Lower leg skin (tissue), 4 donors: ENCODE results near the gene COL19A1. TPM values are rescaled to one million over a fixed set of nuclear protein-coding genes. Genes with fewer than 3 reads are reported as not detected.

Experiments
- DNase-seq, 2 donors: peaks; one replicate each; pipeline ENCODE4 v3.0.0-alpha.2; 2019; ENCODE audit warnings: low spot score in 2 of 2
- H3K4me3 ChIP-seq: fragments of 200-600 bp; sonication (generic); 2 replicates; pipeline ENCODE4 v1.5.1; 2017; ENCODE audit warnings: mild to moderate bottlenecking, low read depth; ENCODE audit not compliant: poor library complexity, severe bottlenecking
- POLR2A ChIP-seq, 2 donors: fragments of 450-650 bp; IDR thresholded peaks; one replicate each; pipeline ENCODE4 v1.6.1; 2016 to 2017; ENCODE audit warnings: antibody characterized with exemption in 2 of 2, mild to moderate bottlenecking in 1 of 2, moderate library complexity in 1 of 2
- WGBS, 2 donors: methylation state at CpG; one replicate each; pipeline ENCODE4 v1.1.5; 2018; 5-methylcytosine and 5-hydroxymethylcytosine counted together
- intact Hi-C: fragments of 100-400 bp; cut with DNase I; formaldehyde crosslinking; loops from one replicate; pipeline ENCODE4 v1.15.0; 2023; ENCODE audit warnings: low total_unique reads
- total RNA-seq, 4 donors: library from RNA; depleted of rRNA; stranded (reverse); fragments of >200 nt; gene quantifications; one replicate each; pipeline ENCODE4 v1.1.0, GENCODE V29; 2016
- TF ChIP-seq, protein P1 (sequence below), 3 donors: fragments of 450-650 bp; IDR thresholded peaks; one replicate each; pipeline ENCODE4 v1.5.1; 2016; ENCODE audit warnings: antibody characterized with exemption in 3 of 3, mild to moderate bottlenecking in 3 of 3, moderate library complexity in 2 of 3

COL19A1 gene
- total RNA-seq, 4 donors from 2014 or later = 0.12 to 0.19 TPM; not detected in 2

DNA sequence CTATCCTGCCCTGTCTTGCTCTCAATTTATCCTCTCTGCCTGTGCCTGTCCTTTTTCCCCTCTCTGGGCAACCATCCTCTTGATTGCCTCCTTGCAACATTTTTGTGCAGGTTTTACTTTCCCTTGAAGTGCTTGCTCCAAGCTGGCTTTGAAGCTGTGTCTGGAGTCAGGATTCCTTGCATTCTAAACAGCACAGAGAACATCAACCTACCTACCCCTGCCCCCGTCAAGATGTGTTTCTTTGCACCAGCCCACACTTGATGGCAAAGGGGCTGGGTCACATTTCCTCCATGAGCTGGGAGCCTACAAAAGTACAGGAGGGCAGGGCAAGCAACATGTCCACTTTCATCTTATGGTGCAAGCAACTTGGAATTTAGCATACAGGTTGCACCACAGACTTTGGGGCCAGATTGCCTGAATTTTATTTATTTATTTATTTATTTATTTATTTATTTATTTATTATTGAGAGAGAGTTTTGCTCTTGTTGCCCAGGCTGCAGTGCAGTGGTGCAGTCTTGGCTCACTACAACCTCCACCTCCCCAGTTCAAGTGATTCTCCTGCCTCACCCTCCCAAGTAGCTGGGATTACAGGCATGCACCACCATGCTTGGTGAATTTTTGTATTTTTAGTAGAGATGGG is 206.3 kb downstream of the COL19A1 start:
- DNase-seq = no peak
- H3K4me3 ChIP-seq = no peak overlapping the region
- intact Hi-C loops = no loop called here
- WGBS, 2 donors = 44 to 60% methylated on average over 1 of the region's 1 CpG
- TF ChIP-seq, protein P1, sequence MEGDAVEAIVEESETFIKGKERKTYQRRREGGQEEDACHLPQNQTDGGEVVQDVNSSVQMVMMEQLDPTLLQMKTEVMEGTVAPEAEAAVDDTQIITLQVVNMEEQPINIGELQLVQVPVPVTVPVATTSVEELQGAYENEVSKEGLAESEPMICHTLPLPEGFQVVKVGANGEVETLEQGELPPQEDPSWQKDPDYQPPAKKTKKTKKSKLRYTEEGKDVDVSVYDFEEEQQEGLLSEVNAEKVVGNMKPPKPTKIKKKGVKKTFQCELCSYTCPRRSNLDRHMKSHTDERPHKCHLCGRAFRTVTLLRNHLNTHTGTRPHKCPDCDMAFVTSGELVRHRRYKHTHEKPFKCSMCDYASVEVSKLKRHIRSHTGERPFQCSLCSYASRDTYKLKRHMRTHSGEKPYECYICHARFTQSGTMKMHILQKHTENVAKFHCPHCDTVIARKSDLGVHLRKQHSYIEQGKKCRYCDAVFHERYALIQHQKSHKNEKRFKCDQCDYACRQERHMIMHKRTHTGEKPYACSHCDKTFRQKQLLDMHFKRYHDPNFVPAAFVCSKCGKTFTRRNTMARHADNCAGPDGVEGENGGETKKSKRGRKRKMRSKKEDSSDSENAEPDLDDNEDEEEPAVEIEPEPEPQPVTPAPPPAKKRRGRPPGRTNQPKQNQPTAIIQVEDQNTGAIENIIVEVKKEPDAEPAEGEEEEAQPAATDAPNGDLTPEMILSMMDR (IDR thresholded peaks at IDR 0.05) = no peak
- no peak for TF ChIP-seq POLR2A (IDR thresholded peaks at IDR 0.05)

DNA sequence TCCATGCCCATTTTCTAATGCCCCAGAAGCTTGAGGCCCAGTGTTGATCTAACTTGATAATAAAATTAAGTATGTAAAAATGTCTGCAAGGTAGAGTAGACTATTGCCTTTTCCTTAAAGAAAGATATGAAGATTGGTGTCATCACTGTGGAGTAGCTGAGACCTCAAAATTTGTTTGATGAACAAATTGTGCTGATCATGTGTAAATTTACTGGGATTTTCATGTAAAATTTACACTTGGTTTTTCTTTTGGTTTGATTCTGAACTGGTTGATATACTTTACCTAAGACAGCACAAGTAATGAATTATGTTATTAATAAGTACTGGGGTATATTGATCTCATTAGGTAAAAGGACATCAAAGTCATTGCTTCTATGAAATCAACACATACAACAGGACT is 207.3 kb downstream of the COL19A1 start:
- H3K4me3 ChIP-seq = no peak overlapping the region
- TF ChIP-seq, protein P1 (IDR thresholded peaks at IDR 0.05) = no peak
- no peak for TF ChIP-seq POLR2A (IDR thresholded peaks at IDR 0.05)
- no peak for DNase-seq
- intact Hi-C loops = no loop called here

DNA sequence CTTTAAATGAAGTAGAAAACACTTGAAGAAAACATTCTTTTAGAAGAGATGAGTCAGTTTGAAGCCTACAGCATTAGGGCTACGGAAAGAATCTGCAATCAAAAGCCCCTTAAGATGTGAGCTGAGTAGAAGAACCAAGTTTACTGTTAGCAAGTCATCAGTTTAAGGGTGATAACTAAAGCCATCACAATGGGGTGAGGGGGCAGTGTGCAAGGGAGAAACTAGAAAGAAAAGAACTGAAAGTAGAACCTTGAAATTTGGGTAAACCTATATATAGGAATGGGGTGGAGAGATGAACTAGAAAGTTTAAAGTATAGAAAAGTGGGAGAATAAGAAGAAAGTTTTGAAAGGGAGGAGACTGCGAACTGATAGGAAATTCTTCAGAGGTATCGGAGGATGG is 212.9 kb downstream of the COL19A1 start:
- H3K4me3 ChIP-seq = no peak overlapping the region
- intact Hi-C loops = no loop called here
- 83 to 84% methylated on average over 3 of the region's 3 CpGs for WGBS, 2 donors
- no peak for DNase-seq
- TF ChIP-seq, protein P1 (IDR thresholded peaks at IDR 0.05) = no peak
- no peak for TF ChIP-seq POLR2A (IDR thresholded peaks at IDR 0.05)

DNA sequence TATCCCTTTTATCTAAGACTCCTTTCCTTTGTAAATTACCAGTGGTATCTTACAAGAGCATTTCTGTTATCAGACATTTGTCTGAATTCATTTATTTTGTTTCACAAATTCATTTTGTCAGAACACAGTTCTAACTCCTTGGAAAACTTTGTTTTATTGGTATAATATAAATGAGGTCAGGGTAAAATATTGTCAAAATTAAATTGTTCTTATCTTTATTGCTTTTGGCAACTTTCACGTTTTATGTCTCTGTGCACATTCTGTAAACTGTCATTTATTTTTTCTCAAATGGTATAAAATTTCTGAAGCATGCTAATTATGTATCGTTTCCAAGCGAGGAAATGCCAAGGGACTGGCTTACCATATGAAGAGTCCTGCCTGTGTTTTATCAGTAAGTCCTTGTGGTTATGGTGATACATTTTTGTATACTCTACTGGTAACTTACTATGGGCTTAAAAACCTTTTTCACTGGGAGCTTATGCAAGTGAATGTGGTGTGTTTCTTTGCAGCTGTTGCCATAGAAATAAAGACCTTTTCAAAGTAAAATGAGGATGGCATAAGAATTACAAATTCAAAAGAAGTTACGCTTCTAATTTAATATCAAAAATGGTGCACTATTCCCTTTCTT is 214.2 kb downstream of the COL19A1 start:
- TF ChIP-seq, protein P1 (IDR thresholded peaks at IDR 0.05) = no peak
- no peak for TF ChIP-seq POLR2A (IDR thresholded peaks at IDR 0.05)
- no peak for DNase-seq
- WGBS, 2 donors = 48% methylated on average over 4 of the region's 4 CpGs
- intact Hi-C loops = no loop called here
- no peak overlapping the region for H3K4me3 ChIP-seq

DNA sequence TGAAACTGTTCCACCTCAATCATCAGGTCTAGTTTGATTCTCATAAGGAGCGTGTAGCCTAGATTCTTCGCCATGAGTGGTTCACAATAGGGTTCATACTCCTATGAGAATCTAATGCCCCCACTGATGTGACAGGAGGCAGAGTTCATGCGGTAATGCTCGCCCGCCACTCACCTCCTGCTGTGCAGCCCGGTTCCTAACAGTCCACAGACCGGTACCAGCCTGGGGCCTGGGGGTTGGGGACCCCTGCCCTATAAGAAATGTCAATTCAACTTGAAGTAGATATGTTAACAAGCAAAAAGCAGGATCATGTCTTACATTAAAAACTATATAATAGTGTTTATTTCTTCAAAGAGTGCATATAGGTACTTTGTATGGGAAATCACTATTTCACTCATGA is 216.5 kb downstream of the COL19A1 start:
- no peak overlapping the region for H3K4me3 ChIP-seq
- no peak for DNase-seq
- TF ChIP-seq POLR2A (IDR thresholded peaks at IDR 0.05) = no peak
- TF ChIP-seq, protein P1 (IDR thresholded peaks at IDR 0.05) = no peak
- intact Hi-C loops = no loop called here
- 83 to 94% methylated on average over 7 of the region's 7 CpGs for WGBS, 2 donors

DNA sequence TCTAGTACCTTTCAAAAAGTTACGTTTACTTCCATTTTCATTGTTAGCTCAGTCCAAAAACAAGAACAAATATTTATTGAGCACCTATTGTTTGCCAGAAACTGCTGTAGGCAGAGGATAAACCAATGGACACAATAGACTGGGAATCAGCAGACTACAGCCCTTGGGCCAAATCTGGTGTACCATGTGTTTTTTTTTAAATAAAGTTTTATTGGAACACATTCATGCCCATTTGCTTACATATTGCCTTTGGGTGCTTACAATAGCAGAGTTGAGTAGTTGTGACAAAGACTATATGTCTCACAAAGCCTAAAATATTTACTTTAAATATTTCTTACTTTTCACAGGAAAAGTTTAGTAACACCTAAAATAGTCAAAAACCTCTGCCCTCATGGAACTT is 220.4 kb downstream of the COL19A1 start:
- TF ChIP-seq POLR2A (IDR thresholded peaks at IDR 0.05) = no peak
- TF ChIP-seq, protein P1 (IDR thresholded peaks at IDR 0.05) = no peak
- no peak overlapping the region for H3K4me3 ChIP-seq
- intact Hi-C loops = no loop called here
- no peak for DNase-seq
- WGBS, 2 donors = 71 to 85% methylated on average over 1 of the region's 1 CpG
